ENCODE data around the gene CANT1.

- TF ChIP-seq CTCF (IDR thresholded peaks at IDR 0.05; ENCODE audit: low read depth, low read length), result no peak
- TF ChIP-seq EZH2phosphoT487 (IDR thresholded peaks at IDR 0.05; ENCODE audit: low read depth), result no peak
Measured at GRCh38 chr17:78956254-78956653, 53.3 kb downstream of the CANT1 start.

Data from OCI-LY3 (cell line).